Ishikawa (cell line): ENCODE results near the gene SH3PXD2A.

Experiments used
- CEBPB ChIP-seq: IDR thresholded peaks from 2 replicates; pipeline ENCODE4 v1.6.1; 2012
- CREB1 ChIP-seq: IDR thresholded peaks from 2 replicates; pipeline ENCODE4 v1.6.1; 2012; ENCODE audit warnings: low read depth
- EGR1 ChIP-seq: IDR thresholded peaks from 2 replicates; pipeline ENCODE4 v1.6.1; 2012
- EP300 ChIP-seq: IDR thresholded peaks from 2 replicates; pipeline ENCODE4 v1.6.1; 2012; ENCODE audit warnings: borderline replicate concordance
- FOXM1 ChIP-seq: IDR thresholded peaks from 2 replicates; pipeline ENCODE4 v1.6.1; 2012; ENCODE audit warnings: low read depth, borderline replicate concordance
- NFIC ChIP-seq: IDR thresholded peaks from 2 replicates; pipeline ENCODE4 v1.6.1; 2012
- RAD21 ChIP-seq: IDR thresholded peaks from 2 replicates; pipeline ENCODE4 v1.6.1; 2012; ENCODE audit warnings: low read depth
- TAF1 ChIP-seq: IDR thresholded peaks from 2 replicates; pipeline ENCODE4 v1.6.1; 2012; ENCODE audit warnings: low read depth, mild to moderate bottlenecking
- TCF12 ChIP-seq: IDR thresholded peaks from 2 replicates; pipeline ENCODE4 v1.6.1; 2012; ENCODE audit warnings: low read depth
- TEAD4 ChIP-seq: IDR thresholded peaks from 2 replicates; pipeline ENCODE4 v1.6.1; 2012
- YY1 ChIP-seq: IDR thresholded peaks from 2 replicates; pipeline ENCODE4 v1.6.1; 2012; ENCODE audit warnings: low read depth
- ZBTB7A ChIP-seq: IDR thresholded peaks from 2 replicates; pipeline ENCODE4 v1.6.1; 2012; ENCODE audit warnings: low read depth
- TF ChIP-seq, protein P1 (sequence below): IDR thresholded peaks from 2 replicates; pipeline ENCODE4 v1.6.1; 2012
- TF ChIP-seq, protein P2 (sequence below): IDR thresholded peaks from 2 replicates; pipeline ENCODE4 v1.6.1; 2012; ENCODE audit warnings: low read depth, mild to moderate bottlenecking
- TF ChIP-seq, protein P3 (sequence below): IDR thresholded peaks from 2 replicates; pipeline ENCODE4 v1.6.1; 2012

The SH3PXD2A gene

DNA sequence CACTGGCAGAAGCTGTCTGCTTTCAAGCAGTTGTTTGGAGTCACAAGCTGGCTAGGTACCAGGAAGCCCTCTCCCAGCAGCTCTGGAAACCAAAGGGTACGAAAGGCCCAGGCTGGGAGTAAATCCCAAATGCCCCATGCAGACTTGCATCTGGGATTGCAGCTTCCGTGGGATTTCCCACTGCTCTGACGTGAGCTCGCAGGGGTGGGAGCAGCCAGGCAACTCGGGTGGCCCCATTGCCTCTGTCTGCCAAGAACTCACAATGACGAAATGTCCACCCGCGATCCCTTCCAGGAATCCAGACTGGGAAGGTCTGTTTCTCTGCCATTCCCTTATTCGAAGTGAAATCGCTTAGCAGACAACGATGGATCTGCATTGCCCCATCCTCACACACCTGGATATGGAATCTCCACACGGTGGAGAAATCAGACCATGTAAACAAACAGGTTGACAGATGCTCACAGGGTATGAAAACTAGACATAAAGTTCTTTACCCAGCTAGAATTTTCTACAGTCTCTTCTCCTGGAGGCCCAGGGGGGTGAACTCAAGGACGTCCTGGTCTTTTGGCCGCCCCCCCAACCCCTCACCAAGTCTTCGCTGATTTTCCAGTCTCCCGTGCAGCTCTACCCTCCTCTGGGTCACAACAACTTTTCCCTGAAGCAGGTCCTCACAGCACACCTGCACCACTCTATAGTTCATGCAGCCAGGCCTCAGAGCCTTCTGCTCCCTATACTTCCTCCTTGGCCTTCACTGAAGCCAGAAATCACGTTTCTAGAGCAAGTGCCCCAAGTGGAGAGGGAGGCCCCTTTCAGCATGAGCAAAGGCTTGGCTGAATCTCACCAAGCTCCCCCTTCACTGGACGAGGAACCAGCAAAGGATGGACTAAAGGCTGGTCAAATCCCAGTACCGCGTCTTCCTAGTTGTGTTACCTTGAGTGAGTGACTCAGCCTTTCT, 20.0 kb downstream of the SH3PXD2A start:
- TF ChIP-seq TAF1 (no peak), ZBTB7A (no peak), NFIC (no peak)
- TF ChIP-seq, protein P1, sequence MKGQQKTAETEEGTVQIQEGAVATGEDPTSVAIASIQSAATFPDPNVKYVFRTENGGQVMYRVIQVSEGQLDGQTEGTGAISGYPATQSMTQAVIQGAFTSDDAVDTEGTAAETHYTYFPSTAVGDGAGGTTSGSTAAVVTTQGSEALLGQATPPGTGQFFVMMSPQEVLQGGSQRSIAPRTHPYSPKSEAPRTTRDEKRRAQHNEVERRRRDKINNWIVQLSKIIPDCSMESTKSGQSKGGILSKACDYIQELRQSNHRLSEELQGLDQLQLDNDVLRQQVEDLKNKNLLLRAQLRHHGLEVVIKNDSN = no peak

- no peak for TF ChIP-seq ZBTB7A
- TF ChIP-seq TEAD4 = no peak
Measured at GRCh38 chr10:103834436-103835095, 20.8 kb downstream of the SH3PXD2A start.

- TF ChIP-seq CEBPB = no peak
- TF ChIP-seq TAF1 = no peak
- TF ChIP-seq RAD21 = no peak
- no peak for TF ChIP-seq EP300
- TF ChIP-seq YY1 = no peak
- no peak for TF ChIP-seq FOXM1
- no peak for TF ChIP-seq TCF12
- no peak for TF ChIP-seq EGR1
- TF ChIP-seq NFIC = no peak
- TF ChIP-seq, protein P1 = no peak
Measured at GRCh38 chr10:103833731-103834365, 21.5 kb downstream of the SH3PXD2A start.

- TF ChIP-seq FOXM1 (no peak), EP300 (no peak), TAF1 (no peak), TCF12 (no peak), NFIC (no peak)
- TF ChIP-seq, protein P2, sequence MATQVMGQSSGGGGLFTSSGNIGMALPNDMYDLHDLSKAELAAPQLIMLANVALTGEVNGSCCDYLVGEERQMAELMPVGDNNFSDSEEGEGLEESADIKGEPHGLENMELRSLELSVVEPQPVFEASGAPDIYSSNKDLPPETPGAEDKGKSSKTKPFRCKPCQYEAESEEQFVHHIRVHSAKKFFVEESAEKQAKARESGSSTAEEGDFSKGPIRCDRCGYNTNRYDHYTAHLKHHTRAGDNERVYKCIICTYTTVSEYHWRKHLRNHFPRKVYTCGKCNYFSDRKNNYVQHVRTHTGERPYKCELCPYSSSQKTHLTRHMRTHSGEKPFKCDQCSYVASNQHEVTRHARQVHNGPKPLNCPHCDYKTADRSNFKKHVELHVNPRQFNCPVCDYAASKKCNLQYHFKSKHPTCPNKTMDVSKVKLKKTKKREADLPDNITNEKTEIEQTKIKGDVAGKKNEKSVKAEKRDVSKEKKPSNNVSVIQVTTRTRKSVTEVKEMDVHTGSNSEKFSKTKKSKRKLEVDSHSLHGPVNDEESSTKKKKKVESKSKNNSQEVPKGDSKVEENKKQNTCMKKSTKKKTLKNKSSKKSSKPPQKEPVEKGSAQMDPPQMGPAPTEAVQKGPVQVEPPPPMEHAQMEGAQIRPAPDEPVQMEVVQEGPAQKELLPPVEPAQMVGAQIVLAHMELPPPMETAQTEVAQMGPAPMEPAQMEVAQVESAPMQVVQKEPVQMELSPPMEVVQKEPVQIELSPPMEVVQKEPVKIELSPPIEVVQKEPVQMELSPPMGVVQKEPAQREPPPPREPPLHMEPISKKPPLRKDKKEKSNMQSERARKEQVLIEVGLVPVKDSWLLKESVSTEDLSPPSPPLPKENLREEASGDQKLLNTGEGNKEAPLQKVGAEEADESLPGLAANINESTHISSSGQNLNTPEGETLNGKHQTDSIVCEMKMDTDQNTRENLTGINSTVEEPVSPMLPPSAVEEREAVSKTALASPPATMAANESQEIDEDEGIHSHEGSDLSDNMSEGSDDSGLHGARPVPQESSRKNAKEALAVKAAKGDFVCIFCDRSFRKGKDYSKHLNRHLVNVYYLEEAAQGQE = no peak
Measured at GRCh38 chr10:103832806-103833205, 22.6 kb downstream of the SH3PXD2A start.

DNA sequence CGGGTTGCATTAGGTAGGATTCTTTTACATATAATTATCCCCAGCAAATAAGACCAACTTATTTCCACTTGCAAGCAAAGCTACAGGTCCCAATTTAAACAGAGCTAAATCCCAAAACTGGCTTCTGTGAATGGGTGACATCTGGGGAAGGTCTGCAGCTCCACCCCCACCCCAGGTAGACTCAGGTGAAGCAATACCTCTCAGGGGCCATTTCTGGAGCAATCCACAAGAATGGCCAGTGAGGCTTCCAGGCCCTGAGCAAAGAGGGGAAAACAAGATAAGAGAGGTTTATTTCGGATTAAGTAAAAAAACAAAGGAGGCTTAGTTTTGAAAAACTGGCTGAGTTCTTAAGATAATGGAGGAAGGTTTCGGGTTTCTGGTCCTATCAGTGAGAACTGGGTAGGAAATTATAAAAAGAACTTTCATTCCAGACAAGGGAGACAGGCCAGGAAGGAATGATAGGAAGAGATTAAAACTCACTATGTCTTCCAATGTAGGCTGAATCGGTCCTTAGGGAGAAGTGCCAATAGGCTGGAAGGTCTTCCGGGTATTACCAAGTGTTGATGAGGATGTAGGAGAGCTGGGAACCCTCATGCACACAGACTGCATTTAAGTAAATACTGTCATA, 25.4 kb downstream of the SH3PXD2A start:
- TF ChIP-seq TCF12 = no peak
- TF ChIP-seq TEAD4 = no peak
- TF ChIP-seq, protein P1 = no peak
- TF ChIP-seq CEBPB = no peak
- no peak for TF ChIP-seq ZBTB7A

GRCh38 chr10:103829278-103829677, 26.1 kb downstream of the SH3PXD2A start:
- TF ChIP-seq ZBTB7A (no peak), EP300 (no peak), TAF1 (no peak), FOXM1 (no peak)
- TF ChIP-seq, protein P3, sequence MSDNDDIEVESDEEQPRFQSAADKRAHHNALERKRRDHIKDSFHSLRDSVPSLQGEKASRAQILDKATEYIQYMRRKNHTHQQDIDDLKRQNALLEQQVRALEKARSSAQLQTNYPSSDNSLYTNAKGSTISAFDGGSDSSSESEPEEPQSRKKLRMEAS = no peak

DNA sequence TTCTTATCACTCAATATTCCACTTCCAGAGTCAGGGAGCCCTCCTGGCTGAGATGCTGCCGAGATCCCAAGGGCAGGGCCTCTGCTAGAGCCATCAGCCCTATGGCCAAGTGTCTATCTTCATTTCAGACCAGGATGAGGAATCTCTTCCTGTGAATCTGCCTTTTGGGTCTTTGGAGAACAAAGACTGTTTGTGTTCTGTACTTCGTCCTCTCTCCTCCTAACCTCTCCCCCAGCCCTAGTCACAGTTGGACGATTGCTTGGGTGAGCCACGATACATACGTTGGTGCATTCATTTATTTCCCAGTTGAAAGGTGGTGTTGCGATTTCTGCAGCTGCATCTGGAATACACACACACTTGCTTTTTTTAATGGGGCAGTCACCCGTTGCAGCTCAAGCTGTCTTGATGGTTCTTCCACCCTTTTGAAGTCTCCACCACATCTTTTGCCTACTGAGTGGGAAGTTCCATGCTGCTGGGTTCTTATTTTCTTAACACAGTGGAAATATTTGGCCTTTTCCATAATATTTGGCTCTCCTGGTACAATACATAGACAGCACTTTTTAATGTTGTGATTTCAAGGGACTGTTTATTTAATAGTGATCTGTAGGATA, 26.7 kb downstream of the SH3PXD2A start:
- no peak for TF ChIP-seq CREB1
- no peak for TF ChIP-seq EGR1
- no peak for TF ChIP-seq TCF12
- TF ChIP-seq, protein P1 = no peak
- TF ChIP-seq, protein P3 = no peak
